ENCODE data around the gene TRMT13.
A peak's percentile ranks its signal among the peaks of the same experiment; 100 is the strongest.

TRMT13 gene, protein sequence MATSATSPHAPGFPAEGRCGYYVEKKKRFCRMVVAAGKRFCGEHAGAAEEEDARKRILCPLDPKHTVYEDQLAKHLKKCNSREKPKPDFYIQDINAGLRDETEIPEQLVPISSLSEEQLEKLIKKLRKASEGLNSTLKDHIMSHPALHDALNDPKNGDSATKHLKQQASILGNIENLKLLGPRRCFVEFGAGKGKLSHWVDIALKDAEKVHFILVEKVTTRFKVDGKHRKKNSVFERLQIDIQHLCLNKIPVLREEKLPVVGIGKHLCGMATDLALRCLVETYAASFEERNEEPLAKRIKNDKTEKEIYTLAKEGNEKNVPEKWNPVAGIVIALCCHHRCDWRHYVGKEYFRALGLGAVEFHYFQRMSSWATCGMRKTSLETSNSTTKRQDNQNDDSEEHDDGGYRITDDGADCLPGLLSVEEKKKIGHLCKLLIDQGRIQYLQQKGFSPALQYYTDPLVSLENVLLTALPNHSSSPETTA

DNA sequence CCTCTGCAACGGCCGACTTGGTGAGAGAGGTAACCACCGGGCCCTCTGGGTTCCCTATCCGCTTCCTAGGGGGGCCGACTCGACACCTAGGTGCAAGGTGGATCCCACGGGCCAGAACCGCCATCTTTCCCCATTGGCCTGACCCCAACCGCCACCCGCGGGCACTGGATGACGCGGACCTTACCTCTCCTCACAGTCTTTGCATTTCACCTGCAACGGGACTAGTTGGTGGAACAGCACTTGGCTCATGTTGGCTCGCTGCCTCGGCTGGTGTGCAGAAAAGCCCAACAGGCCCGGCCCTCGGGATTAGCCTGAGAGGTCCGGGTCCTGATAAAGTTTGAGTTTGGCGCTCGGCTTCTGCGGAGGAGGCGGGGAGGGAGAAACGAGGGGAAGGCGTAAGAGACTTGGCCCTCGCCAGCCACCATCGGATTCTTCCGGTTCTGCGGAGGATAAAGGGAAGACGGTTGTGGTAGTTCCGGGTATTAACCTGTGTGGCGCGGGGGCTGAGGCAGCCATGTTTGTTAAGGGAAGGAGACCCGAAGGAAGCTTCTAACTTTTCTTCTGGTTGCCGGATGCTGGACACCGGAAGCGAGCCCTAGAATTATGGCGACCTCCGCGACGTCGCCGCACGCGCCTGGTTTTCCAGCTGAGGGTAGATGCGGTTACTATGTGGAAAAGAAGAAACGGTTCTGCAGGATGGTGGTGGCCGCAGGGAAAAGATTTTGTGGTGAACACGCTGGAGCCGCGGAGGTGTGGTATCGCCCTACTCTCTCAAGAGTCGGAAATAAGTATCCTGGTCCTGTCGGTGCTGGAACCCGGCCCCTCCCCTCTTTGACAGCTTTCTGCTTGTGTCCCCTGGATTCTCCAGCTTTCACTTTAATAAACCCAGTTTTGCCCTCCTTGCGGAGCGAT lies at the start of gene TRMT13, which contains the start of gene SASS6:
TRMT13 (plus strand) TSS at position 598 of the 912 bp plus-strand sequence; CDS start at position 604, 6 bp downstream.
SASS6 (minus strand) TSS at position 365 of the 912 bp plus-strand sequence; CDS start at position 249, 116 bp downstream.
- peak; percentile 92 to 94 for DNase-seq

DNA sequence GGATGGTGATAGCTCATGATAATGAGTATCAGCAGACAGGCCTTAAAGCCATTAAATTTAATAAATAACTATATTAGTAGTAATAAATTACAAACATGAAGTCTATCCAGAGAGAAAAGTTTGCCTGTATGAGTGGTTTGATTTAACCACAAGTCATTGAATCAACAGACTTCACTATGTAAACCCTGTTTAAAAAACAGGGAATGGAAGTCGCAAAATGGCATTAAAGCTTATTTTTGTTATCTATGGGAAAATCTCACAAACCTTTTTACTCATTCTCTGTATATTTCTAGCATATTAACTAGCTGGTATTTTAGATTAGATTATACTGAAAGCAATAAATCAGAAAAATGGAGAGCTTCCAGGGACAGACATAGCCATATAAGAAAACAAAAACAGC lies 45.6 kb upstream of the TRMT13 start:
- DNase-seq = no peak

GRCh38 chr1:100089082-100089481 lies 43.9 kb upstream of the TRMT13 start:
- DNase-seq = no peak

DNA sequence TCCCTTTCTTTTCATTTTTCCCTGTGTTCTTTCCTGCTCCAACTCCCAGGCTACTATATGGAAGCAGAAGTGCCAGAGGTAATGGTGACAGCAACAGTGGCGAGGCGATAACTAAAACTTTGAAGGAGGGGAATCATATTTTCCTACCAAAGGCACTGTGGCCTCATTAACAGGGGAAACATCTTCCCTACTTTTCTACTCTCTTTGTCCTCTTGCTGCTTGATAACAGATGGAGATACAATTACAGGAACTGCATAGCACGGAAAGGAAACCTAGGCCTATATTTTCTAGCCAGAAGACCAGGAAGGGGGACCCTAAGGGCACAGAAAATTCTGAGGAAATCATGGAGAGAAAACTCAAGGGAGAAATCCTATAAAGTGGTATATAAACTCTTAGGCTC lies 42.5 kb upstream of the TRMT13 start:
- DNase-seq = no peak

GRCh38 chr1:100100202-100100601 lies 32.8 kb upstream of the TRMT13 start:
- DNase-seq = no peak

- DNase-seq = no peak
Measured at GRCh38 chr1:100101564-100101963, 31.4 kb upstream of the TRMT13 start.

DNA sequence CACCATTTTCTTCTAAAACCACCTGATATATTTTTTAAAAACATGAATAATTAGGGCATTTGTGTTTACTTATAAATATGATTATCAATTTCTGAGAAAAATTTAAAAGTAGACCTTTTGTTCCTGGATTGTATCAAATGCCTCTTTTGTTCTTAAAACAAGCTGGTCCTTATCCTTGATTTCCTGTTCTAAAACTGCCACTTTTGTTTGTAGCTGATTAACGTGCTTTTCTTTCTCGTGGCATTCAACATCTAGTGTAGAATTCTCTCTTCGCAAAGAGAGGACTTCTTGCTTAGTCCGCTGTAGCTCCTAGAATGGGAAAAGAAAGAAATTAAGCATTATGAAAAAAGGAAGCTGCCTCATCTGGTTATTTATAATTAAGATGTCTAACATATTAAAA lies 25.3 kb upstream of the TRMT13 start:
- no peak for DNase-seq

- DNase-seq = no peak
Measured at GRCh38 chr1:100109554-100110066, 23.4 kb upstream of the TRMT13 start.

- no peak for DNase-seq
Measured at GRCh38 chr1:100115524-100115923, 17.4 kb upstream of the TRMT13 start.

DNA sequence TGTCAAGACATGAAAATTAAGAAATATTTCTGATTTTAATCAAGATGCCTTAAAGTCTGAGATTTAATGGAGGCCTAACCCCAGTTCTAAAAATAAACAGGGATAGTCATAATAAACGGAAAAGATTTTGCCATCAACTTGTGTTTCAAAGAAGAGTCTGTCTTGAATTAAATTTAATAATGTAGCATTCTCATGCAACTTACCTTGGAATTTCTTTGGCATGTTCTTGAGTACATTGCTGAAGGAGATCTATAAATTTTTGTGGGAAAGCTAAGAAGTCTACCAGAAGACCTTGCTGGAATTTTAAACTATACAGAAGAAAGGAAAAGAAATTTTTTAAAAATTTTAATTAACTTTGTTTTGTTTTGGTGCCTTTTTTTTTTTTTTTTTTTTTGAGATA lies 10.8 kb upstream of the TRMT13 start:
- DNase-seq = no peak

GRCh38 chr1:100127226-100127625 lies 5.7 kb upstream of the TRMT13 start:
- no peak for DNase-seq

- no peak for DNase-seq
Measured at GRCh38 chr1:100130552-100131077, 2.3 kb upstream of the TRMT13 start.

- no peak for DNase-seq
Measured at GRCh38 chr1:100131623-100132022, 1.3 kb upstream of the TRMT13 start.

GRCh38 chr1:100134872-100135271 lies 1.9 kb downstream of the TRMT13 start:
- DNase-seq = no peak

DNA sequence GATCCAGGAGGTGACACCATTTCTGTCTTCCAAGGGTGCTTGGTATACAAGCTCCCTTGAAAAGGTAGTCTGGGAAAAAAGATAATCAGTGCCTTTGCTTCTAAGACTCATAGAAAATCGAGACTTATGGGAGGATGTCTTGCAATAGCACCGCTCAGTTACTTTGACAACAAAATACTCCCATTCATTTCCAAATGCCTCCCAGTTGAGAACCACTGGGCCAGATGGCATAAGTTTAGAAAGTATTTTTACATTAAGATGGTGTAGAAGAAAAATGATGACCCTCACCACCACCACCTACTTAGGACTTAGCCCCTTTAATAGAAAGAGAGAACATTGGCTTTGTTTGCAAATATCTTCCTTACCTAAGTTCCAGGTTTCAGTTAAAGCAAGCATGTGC lies 4.6 kb downstream of the TRMT13 start:
- DNase-seq = no peak

DNA sequence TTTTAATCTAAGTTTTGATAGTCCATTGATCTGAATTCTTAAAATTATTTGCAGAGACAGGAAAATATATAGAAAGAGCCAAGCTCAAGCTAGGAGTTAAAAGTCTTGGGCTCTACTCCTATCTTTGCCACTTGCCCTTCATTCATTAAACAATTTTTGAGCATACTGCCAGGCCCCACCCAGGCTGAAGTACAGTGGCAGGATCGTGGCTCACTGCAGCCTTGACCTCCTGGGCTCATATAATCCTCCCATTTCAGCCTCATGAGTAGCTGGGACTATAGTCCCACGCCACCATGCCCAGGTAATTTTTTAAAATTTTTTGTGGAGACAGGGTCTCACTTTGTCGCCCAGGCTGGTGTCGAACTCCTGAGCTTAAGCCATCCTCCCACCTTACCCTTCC lies 8.2 kb downstream of the TRMT13 start:
- DNase-seq = no peak

DNA sequence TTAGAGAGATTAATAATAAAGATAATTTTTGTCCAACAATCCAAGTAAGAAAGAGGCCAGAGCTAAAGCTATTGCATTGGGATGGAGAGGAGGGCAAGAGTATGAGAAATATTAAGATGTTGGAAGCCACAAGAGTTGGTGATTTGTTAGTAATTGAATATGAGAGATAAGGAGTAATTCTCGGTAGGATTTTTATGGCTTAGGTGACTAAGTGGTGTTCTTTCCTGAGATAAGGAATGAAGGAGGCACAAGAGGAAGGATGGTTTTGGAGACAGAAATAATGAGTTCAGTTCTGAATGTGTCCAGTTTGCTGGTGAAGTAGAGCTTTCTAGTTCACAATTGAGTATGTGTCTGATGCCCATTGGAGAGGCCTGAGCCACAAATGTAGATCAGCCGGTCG lies 9.4 kb downstream of the TRMT13 start:
- DNase-seq = no peak

- DNase-seq = no peak
Measured at GRCh38 chr1:100145116-100145515, 12.2 kb downstream of the TRMT13 start.

GRCh38 chr1:100146958-100147357 lies 14.0 kb downstream of the TRMT13 start:
- DNase-seq = no peak

DNA sequence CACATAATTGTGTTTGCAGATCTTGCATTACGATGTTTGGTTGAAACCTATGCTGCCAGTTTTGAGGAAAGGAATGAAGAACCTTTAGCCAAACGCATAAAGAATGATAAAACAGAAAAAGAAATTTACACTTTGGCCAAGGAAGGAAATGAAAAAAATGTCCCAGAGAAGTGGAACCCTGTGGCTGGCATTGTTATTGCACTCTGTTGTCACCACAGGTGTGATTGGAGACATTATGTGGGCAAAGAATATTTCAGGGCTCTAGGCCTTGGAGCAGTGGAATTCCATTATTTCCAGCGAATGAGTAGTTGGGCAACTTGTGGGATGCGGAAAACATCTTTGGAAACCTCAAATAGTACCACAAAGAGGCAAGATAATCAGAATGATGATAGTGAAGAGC lies 14.9 kb downstream of the TRMT13 start:
- DNase-seq = no peak

DNA sequence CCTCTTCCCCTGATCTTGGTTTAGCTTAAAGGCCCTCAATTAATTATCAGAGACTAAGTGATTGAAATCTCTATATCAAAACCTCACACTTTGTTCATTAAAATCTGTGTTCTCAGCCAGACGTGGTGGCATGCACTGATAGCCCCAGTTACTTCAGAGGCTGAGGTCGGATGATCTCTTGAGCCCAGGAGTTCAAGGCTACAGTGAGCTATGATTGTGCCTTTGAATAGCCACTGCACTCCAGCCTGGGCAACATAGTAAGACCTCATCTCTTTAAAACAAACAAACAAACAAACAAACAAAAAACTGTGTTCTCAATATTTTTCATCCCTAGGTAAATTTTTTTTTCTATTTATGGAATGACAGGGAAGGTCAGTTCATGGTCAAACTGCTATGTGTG lies 18.7 kb downstream of the TRMT13 start:
- DNase-seq = no peak

- DNase-seq = no peak
Measured at GRCh38 chr1:100152271-100152670, 19.3 kb downstream of the TRMT13 start.

DNA sequence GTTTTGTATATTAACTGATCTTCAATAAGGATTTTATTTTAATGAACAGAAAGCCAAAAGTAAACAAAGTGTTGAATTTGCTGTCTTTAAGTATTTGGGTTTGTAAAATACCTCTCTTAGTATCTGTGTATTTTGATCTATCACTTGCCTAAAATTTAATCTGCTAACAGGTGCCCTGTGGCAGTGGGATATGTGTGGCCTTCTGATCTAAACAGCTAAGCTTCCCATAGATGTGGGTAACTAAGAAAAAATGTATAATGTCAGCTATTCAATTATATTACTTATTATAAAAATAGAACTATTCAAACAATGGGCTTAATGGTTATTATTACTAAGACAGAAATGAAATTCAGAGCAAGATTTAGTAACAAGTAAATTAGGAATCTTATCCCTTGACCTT lies 29.9 kb downstream of the TRMT13 start:
- DNase-seq = no peak
